Kidney tubule cell (primary cell): ENCODE results near the gene ZNF845.
"Not testable (repeated sequence)": the region's sequence is repeated elsewhere in the genome, so short reads cannot be mapped to it uniquely, and the experiment has no call there.

Experiments used
- DNase-seq: peaks from one replicate; pipeline ENCODE4 v3.0.0-alpha.2; 2018; ENCODE audit warnings: low spot score

ZNF845 gene

GRCh38 chr19:53333463-53334449 is at the start of gene ZNF845:
Gene ZNF845 (plus strand): TSS chr19:53333749. CDS start chr19:53341308, 7,559 bp downstream.
- peak; percentile 91 for DNase-seq

DNA sequence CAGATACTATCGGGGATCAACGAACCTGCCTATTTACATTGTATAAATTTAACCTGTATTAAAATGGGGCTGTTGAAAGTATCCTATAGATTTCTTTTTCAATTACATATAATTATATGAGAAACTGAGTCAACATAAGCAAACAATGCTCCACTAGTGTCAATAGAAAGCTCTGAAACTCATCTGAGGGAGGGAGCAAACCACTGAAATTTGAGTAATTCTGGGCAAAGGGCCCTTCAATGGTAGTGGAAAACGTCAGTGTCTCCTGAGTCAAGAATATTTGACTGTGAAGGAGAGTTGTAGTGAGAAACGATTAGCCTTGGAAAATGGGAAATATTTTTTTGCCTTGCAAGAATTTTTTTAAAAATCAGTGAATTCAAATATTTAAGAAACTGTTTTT is 48.5 kb upstream of the ZNF845 start:
- no peak for DNase-seq

DNA sequence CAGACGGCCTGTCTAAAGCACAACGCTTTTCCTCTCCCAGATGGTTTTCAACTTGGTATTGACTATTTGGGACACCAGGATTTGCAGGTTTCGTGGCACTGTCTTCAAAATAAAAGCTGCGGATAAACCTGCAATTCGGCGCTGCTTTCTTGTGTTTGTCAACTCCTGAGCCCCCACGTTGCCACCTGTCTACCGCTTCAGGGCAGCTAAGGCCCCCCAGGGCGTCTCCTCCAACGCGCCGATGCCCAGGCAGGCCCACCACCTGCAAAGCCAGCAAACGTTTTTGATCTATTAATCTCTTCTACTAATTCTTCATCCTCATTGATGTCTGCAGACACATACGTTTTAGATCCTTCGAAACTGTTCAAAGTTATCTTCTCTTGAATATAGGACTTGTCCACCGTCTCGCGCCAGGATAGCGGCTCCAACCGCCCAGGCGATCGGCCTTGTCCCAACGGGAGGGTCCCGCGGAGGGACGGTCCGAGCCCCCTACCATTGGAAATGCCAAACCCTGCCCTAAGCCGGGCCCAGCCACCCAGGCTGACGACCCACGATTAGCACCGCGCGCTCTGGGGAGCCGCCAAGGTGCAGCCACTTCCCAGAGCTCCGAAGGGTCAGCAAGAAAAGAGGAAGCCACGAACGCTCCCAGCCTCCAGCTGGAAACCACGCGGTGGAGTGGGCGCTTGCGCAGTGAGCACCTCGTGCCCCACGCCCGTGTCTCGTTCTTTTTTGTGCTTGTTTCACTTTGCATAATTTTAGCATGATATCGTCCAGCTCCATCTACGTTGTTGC is 42.6 kb upstream of the ZNF845 start:
- DNase-seq: no peak

- no peak for DNase-seq
These were observed 38.6 kb upstream of the ZNF845 start for GRCh38 chr19:53294786-53295441.

DNA sequence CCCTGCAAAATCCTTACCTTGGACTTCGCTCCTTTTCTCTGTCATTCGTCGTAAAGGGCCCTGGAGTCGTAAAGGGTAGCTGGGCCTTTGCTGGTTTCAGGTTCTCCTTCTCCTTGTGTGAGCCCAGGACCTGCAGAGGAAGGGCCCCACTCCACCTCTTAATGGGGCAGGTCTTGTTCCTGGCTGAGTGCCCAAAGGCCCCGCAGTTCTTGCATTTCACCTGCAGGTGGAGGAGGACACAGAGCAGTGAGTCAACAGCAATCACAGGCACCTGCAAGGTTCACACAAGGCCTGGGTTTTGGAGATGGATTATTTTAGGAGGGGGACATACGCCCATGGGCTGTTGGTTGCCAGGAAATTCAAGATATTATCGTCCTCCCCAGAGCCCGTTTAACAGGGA is 32.2 kb upstream of the ZNF845 start:
- DNase-seq: not testable (repeated sequence)

DNA sequence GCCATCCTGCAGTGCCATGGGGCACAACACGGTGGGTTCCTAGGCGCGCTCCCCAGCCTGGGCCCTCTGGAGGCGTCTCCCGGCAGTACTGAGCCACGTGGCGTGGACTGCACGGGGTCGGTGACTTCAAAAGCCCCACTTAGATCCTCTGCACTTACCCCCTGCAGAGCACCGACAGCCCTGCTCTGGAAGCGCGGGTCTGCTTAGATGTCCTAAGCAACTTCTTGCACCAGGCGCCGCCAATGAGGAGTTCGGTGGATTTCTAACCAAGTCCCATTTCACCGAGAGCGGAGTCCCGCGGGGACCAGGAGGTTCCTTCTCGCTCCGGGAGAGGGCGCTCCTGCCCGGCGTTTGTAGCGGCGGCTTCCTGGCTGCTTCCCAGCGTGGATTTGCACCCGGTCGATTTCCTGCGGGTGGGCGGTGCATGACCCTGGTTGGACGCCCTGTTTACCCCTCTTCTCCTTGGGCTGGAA is 25.2 kb upstream of the ZNF845 start:
- DNase-seq: no peak

GRCh38 chr19:53311044-53311443 is 22.5 kb upstream of the ZNF845 start:
- no peak for DNase-seq

DNA sequence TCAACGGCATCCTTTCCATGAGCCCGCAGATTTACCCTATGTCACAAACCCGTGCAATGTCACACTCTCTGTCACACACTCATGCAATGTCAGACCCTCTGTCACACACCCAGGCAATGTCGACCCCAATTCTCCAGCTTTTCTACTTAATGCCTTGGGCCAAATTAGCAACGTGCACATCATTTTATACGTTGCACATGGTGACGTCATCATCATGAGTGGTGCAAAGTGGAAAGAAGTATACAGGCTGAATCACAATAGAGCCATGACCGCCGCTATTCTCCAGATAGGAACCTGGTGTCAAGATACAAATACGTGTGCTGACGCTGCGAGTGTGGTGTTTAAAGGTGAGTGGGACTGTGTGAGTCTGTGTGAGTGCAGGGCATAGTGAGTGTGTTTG is 21.7 kb upstream of the ZNF845 start:
- no peak for DNase-seq

GRCh38 chr19:53328967-53329366 is 4.6 kb upstream of the ZNF845 start:
- DNase-seq: no peak

DNA sequence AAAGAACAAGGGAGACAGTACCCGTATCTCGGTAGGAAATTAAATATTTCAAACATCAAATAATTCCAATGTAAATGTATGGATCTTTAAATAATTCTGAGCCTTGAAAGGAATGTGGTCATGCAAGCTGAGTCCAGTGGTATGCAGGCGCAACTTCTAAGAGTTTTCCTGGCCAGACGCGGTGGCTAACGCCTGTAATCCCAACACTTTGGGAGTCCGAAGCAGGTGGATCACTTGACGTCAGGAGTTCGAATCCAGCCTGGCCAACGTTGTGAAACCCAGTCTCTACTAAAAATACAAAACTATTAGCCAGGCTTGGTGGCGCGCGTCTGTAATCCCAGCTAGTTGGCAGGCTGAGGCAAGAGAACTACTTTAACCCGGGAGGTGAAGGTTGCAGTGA is 1.1 kb upstream of the ZNF845 start:
- DNase-seq: no peak

DNA sequence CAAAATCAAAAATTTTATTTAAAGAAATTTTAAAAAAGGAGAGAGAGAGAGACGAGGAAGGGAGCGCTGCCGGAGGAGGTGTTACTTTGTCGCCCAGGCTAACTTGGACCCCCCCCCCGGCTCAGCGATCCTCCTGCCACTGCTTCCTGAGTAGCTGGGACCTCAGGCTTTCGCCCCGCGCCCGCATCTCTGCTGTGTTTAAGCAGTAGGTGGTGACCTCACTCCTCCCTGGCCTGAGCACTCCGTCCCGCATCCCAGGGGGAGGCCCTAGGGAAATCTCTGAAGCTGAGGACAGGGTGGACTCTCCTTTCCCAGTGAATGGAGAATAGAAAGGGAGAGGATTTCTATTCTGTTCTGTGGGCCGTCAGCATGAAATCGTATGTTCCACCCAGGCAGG is 485 bp upstream of the ZNF845 start:
- no peak for DNase-seq

GRCh38 chr19:53344403-53344802 is 10.9 kb downstream of the ZNF845 start:
- not testable (repeated sequence) for DNase-seq

- no peak for DNase-seq
These were observed 22.2 kb downstream of the ZNF845 start for GRCh38 chr19:53355739-53356138.

DNA sequence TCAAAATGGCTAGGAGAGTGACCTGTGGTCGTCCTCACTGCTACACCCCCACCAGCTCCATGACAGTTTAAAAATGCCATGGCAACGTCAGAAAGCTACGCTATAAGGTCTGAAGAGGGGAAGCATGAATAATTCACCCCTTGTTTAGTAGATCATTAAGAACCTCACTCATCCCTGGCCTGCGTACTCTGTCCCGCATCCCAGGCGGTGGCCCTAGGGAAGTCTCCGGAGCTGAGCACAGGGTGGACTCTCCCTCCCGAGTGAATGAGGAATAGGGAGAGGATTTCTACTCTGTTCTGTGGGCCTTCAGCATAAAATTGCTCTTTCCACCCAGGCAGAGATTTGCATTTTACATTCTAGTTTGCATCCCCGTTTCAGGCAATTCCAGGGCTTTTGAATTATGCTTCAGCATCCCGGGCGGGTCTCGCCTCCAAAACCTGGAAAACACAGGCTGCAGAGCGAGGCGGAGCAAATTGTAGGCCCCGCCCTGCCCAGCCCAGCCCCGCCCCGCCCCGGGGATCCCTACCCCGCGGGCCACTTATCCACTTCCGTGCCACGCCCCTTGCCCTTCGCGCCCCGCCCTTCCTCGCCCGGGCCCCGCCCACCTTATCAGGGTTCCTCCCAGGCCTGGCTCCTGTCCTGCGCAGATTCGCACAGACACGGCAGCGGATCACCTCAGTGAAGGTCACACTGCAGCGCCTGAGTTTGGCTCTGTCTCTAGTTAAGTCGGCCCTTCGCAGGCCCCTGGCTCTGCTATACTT is 24.5 kb downstream of the ZNF845 start:
- no peak for DNase-seq

DNA sequence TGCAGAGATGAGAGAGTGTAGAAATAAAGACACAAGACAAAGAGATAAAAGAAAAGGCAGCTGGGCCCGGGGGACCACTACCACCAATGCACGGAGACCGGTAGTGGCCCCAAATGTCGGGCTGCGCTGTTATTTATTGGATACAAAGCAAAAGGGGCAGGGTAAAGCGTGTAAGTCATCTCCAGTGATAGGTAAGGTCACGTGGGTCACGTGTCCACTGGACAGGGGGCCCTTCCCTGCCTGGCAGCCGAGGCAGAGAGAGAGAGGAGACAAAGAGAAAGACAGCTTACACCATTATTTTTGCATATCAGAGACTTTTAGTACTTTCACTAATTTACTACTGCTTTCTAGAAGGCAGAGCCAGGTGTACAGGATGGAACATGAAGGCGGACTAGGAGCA is 26.5 kb downstream of the ZNF845 start:
- DNase-seq: not testable (repeated sequence)

GRCh38 chr19:53365134-53365898 is 31.8 kb downstream of the ZNF845 start, which contains the start of gene ZNF525:
Gene ZNF525 (plus strand): TSS chr19:53365705. CDS start chr19:53372282, 6,577 bp downstream.
- peak; percentile 93 for DNase-seq

GRCh38 chr19:53365899-53366493 is 32.4 kb downstream of the ZNF845 start:
- DNase-seq: no peak

DNA sequence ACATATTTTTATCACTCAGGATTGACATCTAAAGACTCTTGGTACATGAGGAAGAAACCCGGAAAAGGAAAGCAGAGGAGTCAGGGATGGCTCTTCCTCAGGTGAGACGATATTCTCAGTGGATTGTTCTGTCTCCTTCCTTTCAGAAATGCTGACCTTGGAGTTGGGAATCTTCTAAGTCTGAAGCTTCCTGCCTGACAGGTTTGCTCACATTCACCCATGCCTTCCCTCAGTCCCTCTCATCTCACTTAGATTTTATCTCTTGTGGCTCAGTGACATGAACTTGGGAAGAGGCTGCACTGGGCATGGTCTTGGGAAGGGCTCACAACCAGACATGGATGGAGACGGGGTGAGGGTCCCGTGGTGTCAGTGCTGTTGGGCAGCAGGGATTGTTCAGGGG is 38.6 kb downstream of the ZNF845 start:
- DNase-seq: no peak

GRCh38 chr19:53374288-53374687 is 40.7 kb downstream of the ZNF845 start:
- no peak for DNase-seq

GRCh38 chr19:53374743-53375142 is 41.2 kb downstream of the ZNF845 start:
- DNase-seq: no peak
